Right renal cortex interstitium (tissue), 3 donors: ENCODE data around the gene EPHB2. TPM values are rescaled to one million over a fixed set of nuclear protein-coding genes. Genes with fewer than 3 reads are reported as not detected.
"Not testable (repeated sequence)": the region's sequence is repeated elsewhere in the genome, so short reads cannot be mapped to it uniquely, and the experiment has no call there.

Experiments used
- DNase-seq, 3 donors: peaks; one replicate each; pipeline ENCODE4 v3.0.0-alpha.2; 2013; ENCODE audit warnings: low read depth in 3 of 3, low spot score in 2 of 3
- polyA plus RNA-seq, 3 donors: library from polyadenylated mRNA; unstranded; fragments of 120-200 nt; gene quantifications; one replicate each; pipeline ENCODE4 v1.2.1, GENCODE V29; 2013; ENCODE audit not compliant: insufficient read length in 3 of 3

EPHB2 gene
- polyA plus RNA-seq, 3 donors = 9.3 to 12.8 (median 11.9) TPM

DNA sequence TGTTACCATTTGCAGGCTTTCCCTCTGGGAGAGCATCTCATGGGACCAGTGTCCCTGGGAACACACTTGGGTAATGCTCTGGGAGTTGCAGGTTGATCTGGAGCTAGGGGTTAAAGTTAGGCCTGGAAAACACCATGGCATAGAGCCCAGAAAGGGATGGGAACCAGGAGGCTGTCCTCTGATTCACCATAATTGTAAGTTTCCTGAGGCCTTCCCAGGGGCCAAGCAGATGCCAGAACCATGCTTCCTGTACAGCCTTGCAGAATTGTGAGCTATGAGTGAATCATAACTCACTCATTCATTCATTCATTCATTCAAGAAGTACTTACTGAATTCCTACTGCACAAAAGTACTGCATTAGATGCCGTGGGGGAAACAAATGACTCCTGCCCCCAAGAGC lies 212.0 kb downstream of the EPHB2 start:
- DNase-seq = no peak

DNA sequence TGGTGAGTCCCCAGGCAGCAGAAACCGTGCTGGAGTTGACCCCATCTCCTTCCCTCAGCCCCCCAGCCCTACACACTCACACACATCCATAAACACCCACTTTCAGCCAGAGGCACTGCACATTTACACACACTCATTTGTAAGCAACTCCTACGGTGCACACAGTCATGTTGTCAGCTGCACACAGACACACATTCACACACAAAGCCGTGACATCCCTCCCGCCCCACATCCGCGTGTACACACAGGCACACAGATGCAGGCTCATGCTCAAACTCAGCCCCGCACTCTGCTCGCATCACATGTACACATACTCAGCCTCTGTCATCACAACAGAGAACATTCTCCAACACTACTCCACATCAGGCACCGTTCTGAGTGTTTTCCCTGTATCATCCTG lies 214.5 kb downstream of the EPHB2 start:
- DNase-seq = no peak

DNA sequence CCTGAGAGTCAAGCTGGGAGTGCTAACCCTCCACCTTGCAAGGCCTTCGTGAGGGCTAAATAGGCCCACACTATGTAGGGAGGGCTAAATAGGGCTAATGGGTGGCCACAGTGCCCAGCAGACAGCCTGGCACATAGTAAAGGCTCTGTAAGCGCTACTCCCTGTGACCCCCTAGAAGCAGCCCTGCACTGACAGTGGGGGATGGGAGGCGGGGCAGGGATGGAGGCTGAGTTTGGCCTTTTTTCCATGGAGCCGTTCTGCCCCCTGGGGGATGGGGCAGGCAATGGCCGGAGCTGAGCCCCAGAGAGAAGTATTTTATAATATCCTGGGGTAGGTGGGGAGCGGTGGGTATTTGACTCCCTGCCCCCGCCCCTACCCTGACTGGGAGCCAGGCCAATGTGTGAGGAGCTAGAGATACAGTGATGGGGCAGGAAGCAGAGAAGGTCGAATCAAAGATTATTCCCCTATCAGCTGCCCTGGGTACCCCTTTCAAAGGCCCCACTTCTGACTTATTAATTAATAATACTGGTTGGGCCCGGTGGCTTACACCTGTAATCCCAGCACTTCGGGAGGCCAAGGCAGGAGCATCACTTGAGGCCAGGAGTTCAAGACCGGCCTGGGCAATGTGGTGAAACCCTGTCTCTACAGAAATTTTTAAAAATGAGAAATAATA lies 219.7 kb downstream of the EPHB2 start:
- DNase-seq = no peak

DNA sequence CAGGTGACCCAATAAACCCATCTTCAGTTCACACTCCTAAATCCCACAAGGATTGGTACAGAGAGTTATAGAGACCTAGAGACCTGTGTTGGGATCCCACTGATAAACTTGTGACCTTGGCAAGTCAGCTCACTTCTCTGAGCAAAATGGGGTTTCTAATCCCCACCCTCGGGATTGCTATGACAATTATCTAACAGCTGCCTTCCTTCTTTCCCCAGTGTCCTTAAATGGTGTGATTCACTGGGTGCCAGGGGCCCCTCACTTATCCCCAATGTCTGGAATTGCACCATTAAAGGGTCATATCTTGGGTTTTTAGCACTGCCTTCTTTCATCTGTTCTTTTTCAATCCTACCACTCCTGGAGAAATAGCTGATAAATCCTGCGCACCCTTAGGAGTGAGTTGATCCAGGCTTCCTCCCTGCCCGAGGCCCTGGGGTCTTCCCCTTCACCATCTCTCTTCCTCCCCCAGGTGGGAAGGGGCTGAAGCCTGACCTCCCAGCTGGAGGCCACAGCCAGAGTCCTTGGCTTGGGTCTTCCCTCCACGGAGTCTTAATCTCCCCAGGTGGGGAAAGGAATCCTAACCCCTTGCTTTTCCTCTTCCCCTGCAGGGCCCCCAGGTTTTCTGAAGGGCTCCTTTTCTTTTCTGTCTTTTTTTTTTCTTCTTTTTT lies 222.3 kb downstream of the EPHB2 start:
- no peak for DNase-seq

DNA sequence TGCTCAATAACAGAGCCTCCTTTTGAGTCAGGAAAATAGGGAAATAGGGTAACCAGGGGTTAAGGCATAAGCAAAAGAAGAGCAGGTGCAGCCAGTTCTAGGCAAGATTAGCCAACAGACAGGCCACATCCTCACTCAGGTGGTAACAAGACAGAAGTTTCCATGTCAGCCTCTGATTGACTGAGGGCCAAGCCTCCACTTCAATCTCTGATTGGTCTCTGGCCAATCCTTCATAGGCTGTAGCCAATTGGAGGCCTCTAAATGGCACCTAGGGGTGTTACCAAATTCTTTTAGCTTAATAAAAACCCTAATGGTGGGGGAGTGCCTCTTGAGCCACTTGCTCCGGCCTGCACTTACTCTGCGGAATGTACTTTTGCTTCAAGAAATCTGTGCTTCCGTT lies 224.8 kb downstream of the EPHB2 start:
- DNase-seq = no peak

DNA sequence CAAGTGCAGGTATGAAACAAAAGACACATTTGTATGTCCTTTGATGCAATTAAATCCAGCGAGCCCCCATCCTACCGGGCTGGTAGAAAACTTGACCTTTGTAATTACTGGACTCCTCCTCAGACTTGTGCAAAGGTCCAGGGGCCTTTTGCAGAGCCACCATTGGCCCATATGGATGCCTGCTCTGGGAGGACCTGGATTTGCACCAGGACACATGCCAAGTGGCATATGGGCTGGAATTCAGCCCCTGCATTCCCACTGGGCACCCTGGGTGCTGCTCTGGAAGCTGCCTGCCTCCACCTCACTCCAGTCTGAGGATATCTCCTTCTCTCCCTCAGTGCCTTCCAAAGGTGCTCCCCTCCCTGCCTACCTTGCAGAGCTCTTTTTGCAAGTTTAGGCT lies 226.0 kb downstream of the EPHB2 start:
- DNase-seq = no peak

DNA sequence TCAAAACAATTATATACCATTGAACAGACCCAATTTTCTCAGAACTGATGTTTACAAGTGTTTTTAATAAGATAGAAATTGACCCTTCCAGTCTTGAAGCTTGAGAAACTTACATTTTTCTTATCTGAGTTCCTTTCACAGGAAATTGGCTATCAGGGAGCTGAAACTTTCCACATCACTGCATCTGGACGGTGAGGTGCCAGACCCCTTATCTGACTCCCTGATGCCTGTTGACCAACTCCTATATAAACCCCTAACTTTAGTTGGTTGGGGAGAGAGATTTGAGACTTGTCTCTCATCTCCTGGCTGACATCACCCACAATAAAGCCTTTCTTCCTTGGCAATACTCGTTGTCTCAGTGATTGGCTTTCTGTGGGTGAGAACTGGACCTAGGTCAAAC lies 230.6 kb downstream of the EPHB2 start:
- DNase-seq = no peak

DNA sequence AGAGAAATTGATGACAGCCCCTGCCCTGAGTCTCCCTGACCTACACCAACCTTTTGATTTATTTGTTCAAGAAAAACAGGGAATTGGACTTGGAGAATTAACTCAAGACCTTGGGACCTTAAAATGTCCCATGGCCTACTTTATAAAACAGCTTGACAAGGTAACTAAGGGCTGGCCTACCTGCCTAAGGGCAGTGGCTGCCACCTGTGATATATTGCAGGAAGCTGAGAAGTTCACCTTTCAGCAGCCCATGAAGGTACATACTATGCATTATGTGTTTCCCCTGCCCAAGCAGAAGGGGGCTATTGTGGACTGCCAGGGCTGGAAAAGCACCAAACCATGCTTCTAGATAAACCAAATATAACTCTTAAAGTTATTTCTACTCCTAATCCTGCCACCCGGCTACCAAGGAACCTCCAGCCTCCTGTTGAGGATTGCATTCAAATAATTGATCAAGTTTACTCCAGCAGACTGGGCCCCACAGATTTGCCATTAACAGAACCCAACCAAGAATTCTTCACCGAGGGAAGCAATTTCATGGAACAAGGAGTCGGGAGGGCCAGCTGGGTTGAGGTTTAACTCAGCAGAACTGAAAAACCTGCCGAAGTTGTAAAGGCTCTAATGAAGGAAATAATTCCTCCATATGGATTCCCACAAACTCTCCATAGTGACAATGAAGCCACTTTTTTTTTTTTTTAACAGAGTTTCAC lies 233.9 kb downstream of the EPHB2 start:
- DNase-seq = no peak

DNA sequence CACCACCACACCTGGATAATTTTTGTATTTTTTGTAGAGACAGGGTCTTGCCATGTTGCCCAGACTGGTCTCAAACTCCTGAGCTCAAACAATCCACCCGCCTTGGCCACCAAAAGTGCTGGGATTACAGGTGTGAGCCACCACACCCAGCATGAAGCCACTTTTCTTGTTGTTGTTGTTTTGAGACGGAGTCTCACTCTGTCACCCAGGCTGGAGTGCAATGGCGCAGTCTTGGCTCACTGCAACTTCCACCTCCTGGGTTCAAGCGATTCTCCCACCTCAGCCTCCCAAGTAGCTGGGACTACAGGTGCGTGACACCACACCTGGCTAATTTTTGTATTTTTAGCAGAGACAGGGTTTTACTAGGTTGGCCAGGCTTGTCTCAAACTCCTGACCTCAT lies 234.5 kb downstream of the EPHB2 start:
- DNase-seq = not testable (repeated sequence)

DNA sequence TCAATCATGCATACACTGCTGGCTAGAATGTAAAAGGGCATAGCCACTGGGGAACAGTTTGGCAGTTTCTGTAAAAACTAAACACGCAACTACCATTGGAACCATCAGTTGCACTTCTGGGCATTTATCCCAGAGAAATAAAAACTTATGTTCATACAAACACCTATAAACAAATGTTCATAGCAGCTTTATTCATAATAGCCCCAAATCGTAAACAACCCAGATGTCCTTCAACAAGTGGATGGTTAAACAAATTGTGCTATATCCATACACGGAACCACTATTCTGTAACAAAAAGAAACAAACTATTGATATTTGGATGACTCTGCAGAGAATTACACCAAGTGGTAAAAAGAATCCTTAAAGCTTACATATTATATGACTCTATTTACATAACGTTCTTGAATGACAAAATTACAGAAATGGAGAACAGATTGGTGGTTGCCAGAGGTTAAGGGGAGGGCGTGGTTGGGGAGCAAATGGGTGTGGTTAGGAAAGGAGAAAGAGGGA lies 239.2 kb downstream of the EPHB2 start:
- no peak for DNase-seq

DNA sequence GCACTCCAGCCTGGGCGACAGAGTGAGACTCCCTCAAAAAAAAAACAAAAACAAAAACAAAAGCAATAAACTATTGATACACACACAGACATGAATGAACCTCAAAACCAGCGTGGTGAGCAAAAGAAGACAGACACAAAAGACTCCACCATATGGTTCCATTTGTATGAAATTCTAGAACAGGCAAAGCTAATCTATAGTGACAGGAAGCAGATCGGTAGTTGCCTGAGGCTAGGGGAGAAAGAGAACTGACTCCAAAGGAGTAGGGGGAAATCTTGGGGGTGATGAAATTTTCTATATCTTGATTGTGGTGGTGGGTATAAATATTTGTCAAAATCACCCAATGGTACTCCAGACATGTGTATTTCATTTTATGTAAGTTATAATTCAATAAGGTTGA lies 241.2 kb downstream of the EPHB2 start:
- DNase-seq = no peak

DNA sequence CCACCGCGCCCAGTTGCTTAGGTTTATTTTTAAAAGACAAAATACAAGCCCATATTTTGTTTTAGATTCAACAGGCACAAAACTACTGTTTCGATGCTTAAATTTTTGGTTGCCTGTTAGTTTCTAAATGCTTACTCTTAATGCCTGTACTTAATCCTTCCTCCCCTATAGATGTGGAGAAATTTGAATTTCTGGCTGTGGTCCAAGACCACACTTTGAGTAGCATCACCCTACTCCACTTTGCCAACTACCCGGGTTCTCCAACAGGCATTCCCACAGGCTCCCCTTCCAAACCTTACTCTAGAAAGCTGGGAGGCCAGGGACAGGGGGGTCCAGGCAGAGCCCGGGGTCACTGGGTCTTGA lies 242.0 kb downstream of the EPHB2 start:
- no peak for DNase-seq

DNA sequence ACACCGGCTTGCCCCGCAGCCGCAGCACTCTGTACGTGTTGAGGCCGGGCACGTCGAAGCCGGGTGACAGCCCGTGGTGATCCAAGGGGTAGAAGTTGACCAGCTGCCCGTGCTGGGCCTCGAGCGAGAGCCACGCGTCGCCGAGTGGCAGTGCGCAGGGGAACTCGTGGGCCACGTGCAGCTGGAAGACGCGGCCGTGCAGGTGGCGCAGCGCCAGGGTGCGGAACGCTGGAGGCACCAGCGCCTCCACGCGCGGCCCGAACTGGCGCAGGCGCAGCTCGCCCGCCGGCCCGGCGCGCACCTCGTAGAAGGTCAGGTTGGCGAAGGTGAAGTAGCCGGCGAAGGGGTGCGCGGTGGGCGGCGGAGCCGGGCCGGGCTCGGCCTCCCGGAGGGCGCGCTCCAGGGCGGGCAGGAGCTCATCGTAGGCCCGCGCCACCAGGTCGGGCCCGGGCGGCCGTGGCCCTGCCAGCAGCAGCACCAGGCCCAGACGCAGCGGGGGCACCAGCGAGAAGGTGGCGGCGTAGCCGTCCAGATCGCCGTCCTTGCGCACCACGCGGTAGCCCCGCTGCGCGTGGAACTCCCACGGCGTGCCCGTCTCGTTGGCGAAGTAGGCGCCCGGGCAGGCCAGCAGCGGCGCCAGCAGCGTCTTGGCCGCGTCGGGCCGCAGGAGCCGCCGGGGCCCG lies 242.6 kb downstream of the EPHB2 start:
- no peak for DNase-seq

DNA sequence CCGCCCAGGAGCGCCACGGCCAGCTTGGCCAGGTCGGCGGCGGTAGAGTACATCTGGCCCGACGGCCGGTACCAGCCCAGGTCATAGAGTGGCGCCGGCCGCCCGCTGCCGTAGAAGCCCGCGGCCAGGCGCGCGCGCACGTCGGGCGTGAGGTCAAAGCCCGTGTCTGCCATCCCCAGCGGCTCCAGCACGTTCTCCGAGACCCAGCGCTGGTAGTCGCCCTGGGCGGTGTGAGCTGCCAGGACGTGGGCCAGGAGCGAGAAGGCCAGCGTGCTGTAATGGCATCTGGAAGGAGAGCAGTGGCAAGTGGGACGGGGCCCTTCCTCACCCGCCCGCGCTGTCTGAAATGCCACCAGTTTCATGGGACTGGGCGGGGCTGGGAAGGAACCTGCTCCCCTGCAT lies 243.1 kb downstream of the EPHB2 start:
- no peak for DNase-seq

DNA sequence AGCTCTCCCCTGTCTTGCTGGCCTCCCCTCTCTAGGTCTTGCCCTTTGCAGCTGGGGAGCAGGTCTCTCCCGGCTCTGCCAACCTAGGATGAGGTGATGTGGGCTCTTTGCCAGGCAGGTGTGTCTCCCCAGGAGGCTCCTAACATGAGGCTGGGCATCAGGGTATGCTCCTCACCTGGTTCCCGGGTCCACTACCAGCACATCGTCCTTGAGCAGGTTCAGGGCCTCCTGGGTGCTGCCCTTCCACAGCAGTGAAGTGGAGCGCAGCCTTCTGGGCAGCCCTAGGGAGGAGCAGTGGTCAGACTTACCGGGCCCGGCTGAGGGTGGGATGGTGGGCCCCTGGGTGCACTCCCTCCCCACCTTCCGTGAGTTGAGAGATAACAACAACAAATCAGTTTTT lies 244.5 kb downstream of the EPHB2 start:
- no peak for DNase-seq

DNA sequence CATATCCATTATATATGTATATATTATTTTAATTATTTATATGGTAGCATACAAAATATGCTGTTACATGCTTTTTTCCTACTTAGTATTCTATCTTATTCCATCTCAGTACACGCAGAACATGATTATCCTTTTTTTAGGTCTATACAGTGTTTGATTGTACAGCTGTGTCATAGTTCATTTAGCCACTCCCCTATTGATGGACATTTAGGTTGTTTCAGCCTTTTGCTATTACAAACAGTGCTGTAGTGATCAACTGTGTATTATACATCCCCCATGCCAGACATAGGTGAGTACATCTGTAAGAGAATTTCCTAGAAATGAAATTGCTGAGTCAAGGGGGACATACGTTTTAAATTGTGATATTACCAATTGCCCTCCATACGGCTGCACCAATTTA lies 246.4 kb downstream of the EPHB2 start:
- DNase-seq = no peak

DNA sequence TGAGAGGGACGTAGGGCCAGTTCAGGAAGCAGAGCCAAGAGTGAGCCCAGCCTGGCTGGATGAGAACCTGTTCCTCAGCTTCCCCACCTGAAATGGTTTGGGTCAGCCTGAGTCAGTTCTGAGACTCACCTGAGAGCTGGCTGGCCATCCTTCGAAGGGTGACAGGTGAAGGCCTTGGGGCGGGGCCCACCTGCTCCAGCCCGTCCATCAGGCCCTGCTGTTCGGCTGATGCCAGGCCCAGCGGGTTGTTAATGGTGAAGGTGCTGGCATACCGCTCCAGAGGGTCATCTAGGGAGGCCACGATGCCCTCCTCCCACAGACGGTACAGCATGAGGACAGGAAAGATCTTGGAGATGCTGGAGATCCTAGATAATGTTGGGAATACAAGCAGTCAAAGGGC lies 247.9 kb downstream of the EPHB2 start:
- DNase-seq = no peak

DNA sequence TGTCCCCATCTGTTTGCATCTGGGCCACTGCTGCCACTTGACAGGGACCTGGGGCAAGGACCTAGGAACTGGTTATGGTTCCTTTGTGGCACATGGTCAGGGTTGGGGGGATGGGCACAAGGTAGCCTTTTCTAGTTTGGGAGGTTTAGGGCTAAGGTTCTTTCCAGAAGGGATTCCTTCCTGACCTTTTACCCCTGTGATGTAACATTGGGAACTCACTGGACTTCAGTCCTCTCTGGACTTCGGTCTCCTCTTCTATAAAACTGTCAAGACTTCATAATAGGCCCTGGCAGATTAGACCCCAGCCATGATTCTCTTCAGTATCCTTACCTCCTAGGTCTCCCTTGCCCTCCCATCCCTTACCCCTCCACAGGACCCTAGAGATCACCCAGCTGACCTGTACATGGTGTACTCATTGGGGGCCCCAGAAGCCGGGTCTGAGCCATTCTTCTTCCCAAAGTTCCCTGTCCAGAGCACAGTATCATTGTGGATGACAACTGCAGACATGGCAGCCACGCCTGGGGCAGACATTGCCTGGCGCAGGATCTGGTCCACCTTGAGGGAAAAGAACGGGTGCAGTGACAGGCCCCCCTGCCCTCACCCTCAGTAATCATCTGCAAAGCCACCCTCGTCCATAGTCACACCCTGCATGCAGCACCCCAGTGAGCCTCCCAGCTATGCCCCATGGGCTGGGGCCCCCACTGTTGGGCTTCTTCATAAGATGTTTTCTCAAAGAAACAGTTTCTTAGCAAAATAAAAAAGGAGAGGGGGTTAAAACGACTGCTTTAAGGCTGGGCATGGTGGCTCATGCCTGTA lies 249.1 kb downstream of the EPHB2 start:
- no peak for DNase-seq

DNA sequence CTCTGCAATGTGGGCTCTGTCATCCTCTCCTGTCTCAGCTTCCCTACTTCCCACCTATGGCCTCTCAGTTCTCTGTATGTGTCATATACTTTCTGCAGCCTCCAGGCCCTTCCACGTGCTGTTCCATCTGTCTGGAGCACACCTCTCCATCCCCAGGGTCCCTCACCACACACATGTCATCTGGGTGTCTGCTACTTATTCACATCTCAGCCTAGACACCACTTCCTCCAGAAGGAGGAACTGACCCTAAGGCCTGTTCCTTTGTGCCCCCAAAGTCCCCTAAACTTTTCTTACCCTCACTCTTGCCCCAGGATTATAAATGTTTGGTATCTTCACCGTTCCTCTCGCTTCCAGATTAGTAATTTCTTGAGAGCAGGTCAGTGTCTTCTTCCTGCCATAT lies 251.9 kb downstream of the EPHB2 start:
- DNase-seq = no peak

DNA sequence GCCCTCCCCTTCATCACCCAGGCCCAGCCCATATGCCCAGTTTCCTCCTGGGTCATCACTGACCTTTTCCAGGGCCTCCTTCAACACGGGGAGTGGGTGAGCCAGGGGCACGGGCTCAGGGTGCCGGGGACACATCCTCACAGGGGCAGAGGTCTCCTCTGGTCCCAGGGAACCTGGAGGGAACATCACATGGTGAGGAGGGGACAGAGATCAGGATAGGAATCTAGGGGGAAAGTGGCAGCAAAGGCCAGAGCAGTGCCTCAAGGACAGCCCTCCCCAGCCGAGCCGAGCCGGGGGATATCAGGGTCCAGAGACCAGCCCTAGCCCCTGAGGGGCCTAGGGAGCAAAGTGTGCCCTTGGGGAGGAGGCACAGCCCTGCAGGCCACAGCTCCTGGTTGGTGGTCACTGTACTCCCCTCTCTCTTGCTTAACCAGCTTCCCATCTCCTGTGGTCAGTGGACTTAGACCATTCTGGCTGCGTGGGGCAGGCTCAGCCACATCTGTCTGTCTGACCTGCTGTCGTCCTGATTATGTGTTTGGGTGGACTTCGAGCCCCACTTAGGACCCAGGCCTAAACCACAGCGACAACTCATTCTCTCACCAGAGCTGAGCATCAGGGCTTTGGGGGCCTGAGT lies 252.5 kb downstream of the EPHB2 start:
- no peak for DNase-seq
